Breast epithelium (tissue), 4 donors: ENCODE data around the gene SLC6A7. TPM values are rescaled to one million over a fixed set of nuclear protein-coding genes. Genes with fewer than 3 reads are reported as not detected.
A peak's percentile ranks its signal among the peaks of the same experiment; 100 is the strongest.

Experiments used
- DNase-seq, 2 donors: peaks; one replicate each; pipeline ENCODE4 v3.0.0-alpha.2; 2019; ENCODE audit warnings: low spot score in 2 of 2
- H3K27ac ChIP-seq, 2 donors: fragments of 200-600 bp; sonication (generic) in 1 of 2; one replicate each; pipeline ENCODE4 v1.5.1; 2016 to 2019; ENCODE audit warnings: mild to moderate bottlenecking in 1 of 2
- H3K27me3 ChIP-seq, 2 donors: fragments of 200-600 bp; sonication (generic) in 1 of 2; one replicate each; pipeline versions ENCODE4 v1.5.1 to v1.6.0; 2017 to 2019; ENCODE audit warnings: control low read depth in 1 of 2, mild to moderate bottlenecking in 1 of 2
- H3K36me3 ChIP-seq: fragments of 200-600 bp; one replicate; pipeline ENCODE4 v1.5.1; 2019
- H3K4me1 ChIP-seq, 2 donors: fragments of 200-600 bp; sonication (generic); one replicate each; pipeline ENCODE4 v1.5.1; 2016 to 2019; ENCODE audit warnings: control low read depth in 1 of 2
- H3K4me3 ChIP-seq, 3 donors: fragments of 200-600 bp; sonication (generic); 1 replicate in 2 of 3; 2 replicates in 1 of 3; pipeline ENCODE4 v1.5.1; 2016 to 2019; ENCODE audit warnings: mild to moderate bottlenecking in 3 of 3, moderate library complexity in 2 of 3
- H3K9me3 ChIP-seq, 2 donors: fragments of 200-600 bp; sonication (generic) in 1 of 2; one replicate each; pipeline ENCODE4 v1.5.1; 2016 to 2019; ENCODE audit warnings: control low read depth in 1 of 2
- POLR2A ChIP-seq: fragments of 450-650 bp; IDR thresholded peaks from one replicate; pipeline ENCODE4 v1.6.1; 2016; ENCODE audit warnings: antibody characterized with exemption, mild to moderate bottlenecking, moderate library complexity
- POLR2AphosphoS5 ChIP-seq, 3 donors: sonication (generic); formaldehyde crosslinking; IDR thresholded peaks; one replicate each; pipeline ENCODE4 v1.6.1; 2017; ENCODE audit warnings: antibody characterized with exemption in 3 of 3
- intact Hi-C: fragments of 100-400 bp; cut with DNase I; formaldehyde crosslinking; loops from one replicate; pipeline ENCODE4 v1.15.1; 2023; ENCODE audit warnings: low total_unique reads
- total RNA-seq, 3 donors: library from RNA; depleted of rRNA; stranded (reverse); fragments of >200 nt; gene quantifications; one replicate each; pipeline ENCODE4 v1.1.0, GENCODE V29; 2016
- TF ChIP-seq, protein P1 (sequence below), 3 donors: fragments of 450-650 bp; IDR thresholded peaks; one replicate each; pipeline ENCODE4 v1.5.1; 2016 to 2017; ENCODE audit warnings: antibody characterized with exemption in 3 of 3, mild to moderate bottlenecking in 3 of 3, moderate library complexity in 3 of 3

The SLC6A7 gene
- total RNA-seq, 3 donors from 2014 or later = 0.15 to 0.16 TPM; not detected in 1

GRCh38 chr5:150172556-150172955, 17.3 kb upstream of the SLC6A7 start:
- H3K27me3 ChIP-seq = no peaks in the 10 kb centered on the region
- no peaks in the 10 kb centered on the region for H3K9me3 ChIP-seq
- no peak for DNase-seq
- H3K27ac ChIP-seq = no peak overlapping the region
- TF ChIP-seq, protein P1, sequence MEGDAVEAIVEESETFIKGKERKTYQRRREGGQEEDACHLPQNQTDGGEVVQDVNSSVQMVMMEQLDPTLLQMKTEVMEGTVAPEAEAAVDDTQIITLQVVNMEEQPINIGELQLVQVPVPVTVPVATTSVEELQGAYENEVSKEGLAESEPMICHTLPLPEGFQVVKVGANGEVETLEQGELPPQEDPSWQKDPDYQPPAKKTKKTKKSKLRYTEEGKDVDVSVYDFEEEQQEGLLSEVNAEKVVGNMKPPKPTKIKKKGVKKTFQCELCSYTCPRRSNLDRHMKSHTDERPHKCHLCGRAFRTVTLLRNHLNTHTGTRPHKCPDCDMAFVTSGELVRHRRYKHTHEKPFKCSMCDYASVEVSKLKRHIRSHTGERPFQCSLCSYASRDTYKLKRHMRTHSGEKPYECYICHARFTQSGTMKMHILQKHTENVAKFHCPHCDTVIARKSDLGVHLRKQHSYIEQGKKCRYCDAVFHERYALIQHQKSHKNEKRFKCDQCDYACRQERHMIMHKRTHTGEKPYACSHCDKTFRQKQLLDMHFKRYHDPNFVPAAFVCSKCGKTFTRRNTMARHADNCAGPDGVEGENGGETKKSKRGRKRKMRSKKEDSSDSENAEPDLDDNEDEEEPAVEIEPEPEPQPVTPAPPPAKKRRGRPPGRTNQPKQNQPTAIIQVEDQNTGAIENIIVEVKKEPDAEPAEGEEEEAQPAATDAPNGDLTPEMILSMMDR (IDR thresholded peaks at IDR 0.05) = no peak
- TF ChIP-seq POLR2AphosphoS5 (IDR thresholded peaks at IDR 0.05) (no peak), POLR2A (no peak)
- no peaks in the 10 kb centered on the region for H3K4me1 ChIP-seq
- intact Hi-C loops = no loop called here
- H3K36me3 ChIP-seq = no peaks in the 10 kb centered on the region
- no peak overlapping the region for H3K4me3 ChIP-seq

DNA sequence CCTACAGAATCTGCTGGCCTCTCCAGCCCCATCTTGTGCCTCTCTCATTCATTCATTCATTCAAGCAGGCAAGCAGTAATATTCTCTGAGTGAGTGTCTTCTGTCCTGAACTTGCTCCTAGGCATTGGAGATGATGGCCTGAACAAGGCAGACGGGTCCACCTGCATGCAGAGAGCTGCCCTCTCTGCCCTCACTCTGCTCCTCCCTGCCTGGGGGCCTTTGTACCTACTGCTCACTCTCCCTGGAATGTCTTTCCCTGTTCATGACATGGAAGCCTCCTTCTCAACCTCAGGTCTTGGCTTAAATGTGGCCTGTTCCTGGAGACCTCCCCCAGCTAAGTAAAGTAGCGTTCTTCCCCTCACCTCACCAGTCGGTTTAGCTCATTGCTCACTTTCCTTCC, 16.7 kb upstream of the SLC6A7 start:
- H3K27ac ChIP-seq = no peak overlapping the region

DNA sequence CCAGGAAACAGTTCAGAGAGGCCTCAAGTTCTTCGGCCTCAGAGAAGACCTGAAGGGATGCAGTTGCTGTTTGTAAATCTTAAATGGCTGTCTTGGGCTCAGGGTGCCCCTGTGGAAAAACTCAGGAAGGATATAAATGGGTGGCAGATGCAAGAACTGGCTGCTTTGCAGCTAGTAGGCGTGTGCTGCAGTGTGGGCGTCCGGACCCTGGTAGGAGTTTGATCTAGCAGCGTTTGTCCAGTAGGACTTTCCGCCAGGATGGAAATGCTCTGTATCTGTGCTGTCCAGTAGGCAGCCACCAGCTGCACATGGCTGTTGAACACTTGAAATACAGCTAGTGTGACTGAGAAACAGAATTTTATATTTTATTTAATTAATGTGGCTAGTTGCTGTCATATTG, 15.6 kb upstream of the SLC6A7 start:
- DNase-seq = no peak
- Histone ChIP-seq H3K4me3 (no peak overlapping the region), H3K27ac (no peak overlapping the region), H3K36me3 (no peaks in the 10 kb centered on the region), H3K27me3 (no peaks in the 10 kb centered on the region), H3K4me1 (no peaks in the 10 kb centered on the region), H3K9me3 (no peaks in the 10 kb centered on the region)
- TF ChIP-seq POLR2AphosphoS5 (IDR thresholded peaks at IDR 0.05) = no peak
- TF ChIP-seq, protein P1 (IDR thresholded peaks at IDR 0.05) = no peak
- intact Hi-C loops = no loop called here

More for the DNA sequence above, 16.7 kb upstream of the SLC6A7 start:
- intact Hi-C loops = no loop called here
- H3K4me1 ChIP-seq = no peaks in the 10 kb centered on the region
- TF ChIP-seq POLR2AphosphoS5 (IDR thresholded peaks at IDR 0.05) (no peak), POLR2A (no peak)
- TF ChIP-seq, protein P1 (IDR thresholded peaks at IDR 0.05) = no peak
- no peaks in the 10 kb centered on the region for H3K36me3 ChIP-seq
- no peaks in the 10 kb centered on the region for H3K9me3 ChIP-seq
- H3K4me3 ChIP-seq = no peak overlapping the region
- DNase-seq = no peak
- no peaks in the 10 kb centered on the region for H3K27me3 ChIP-seq

GRCh38 chr5:150175076-150175475, 14.8 kb upstream of the SLC6A7 start:
- no peak for TF ChIP-seq POLR2A
- no peak for TF ChIP-seq POLR2AphosphoS5 (IDR thresholded peaks at IDR 0.05)
- TF ChIP-seq, protein P1 (IDR thresholded peaks at IDR 0.05) = no peak
- Histone ChIP-seq H3K4me1 (no peaks in the 10 kb centered on the region), H3K9me3 (no peaks in the 10 kb centered on the region), H3K4me3 (no peak overlapping the region), H3K27me3 (no peaks in the 10 kb centered on the region), H3K36me3 (no peaks in the 10 kb centered on the region), H3K27ac (no peak overlapping the region)
- intact Hi-C loops = no loop called here
- no peak for DNase-seq

GRCh38 chr5:150175536-150175935, 14.3 kb upstream of the SLC6A7 start:
- H3K4me1 ChIP-seq = no peaks in the 10 kb centered on the region
- DNase-seq = no peak
- H3K4me3 ChIP-seq = no peak overlapping the region
- intact Hi-C loops = no loop called here
- TF ChIP-seq, protein P1 (IDR thresholded peaks at IDR 0.05) = no peak
- TF ChIP-seq POLR2AphosphoS5 (IDR thresholded peaks at IDR 0.05) (no peak), POLR2A (no peak)
- H3K27me3 ChIP-seq = no peaks in the 10 kb centered on the region
- no peaks in the 10 kb centered on the region for H3K9me3 ChIP-seq
- H3K27ac ChIP-seq = peak overlapping the region in 1 of 2 donors; percentile 19
- H3K36me3 ChIP-seq = no peaks in the 10 kb centered on the region
